ENCODE results near the gene USP44. TPM values are rescaled to one million over a fixed set of nuclear protein-coding genes. Genes with fewer than 3 reads are reported as not detected.

USP44 gene
- total and polyA plus RNA-seq, 9 donors, result 0.75 to 4.7 (median 3.3) TPM

DNA sequence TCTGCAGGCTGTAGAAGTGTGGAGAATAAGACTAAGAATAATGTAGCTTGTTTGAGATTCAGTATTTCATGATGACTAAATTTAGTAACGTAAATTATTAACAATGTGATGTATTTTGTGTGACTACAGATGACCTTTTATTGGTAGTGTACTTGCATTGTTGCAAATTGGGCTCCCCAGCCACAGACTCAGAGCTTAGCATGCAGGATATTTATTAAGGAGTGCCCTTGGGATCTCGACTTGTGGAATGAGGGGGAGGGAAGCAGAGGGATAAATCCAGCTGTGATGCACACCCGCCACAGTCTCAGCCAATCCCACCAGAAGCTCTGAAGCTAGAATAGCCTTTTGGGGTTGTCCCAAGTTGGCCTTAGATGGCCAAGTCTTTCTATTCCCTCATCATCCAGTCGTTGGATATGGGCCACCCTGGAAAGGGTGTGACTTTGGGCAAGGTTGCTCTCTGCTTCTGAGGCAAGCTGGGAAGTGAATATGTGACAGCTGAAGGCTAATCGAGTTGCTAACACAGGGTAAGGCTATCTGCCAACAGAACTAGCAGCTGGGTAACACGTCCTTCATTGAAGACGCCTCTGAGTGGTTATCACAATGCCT is 42.1 kb upstream of the USP44 start:
- Histone ChIP-seq H3K27me3 (no peaks in the 10 kb centered on the region), H3K4me3 (no peak overlapping the region), H3K4me1 (ENCODE audit: insufficient read depth) (peaks cover 6% of the 10 kb centered on the region), H3K36me3 (no peaks in the 10 kb centered on the region), H3K27ac (peak overlapping the region in 1 of 2 donors; percentile 42), H3K9me3 (no peaks in the 10 kb centered on the region)
- no peak for TF ChIP-seq POLR2A (IDR thresholded peaks at IDR 0.05)
- no peak for TF ChIP-seq EP300 (IDR thresholded peaks at IDR 0.05)
- TF ChIP-seq, protein P1, sequence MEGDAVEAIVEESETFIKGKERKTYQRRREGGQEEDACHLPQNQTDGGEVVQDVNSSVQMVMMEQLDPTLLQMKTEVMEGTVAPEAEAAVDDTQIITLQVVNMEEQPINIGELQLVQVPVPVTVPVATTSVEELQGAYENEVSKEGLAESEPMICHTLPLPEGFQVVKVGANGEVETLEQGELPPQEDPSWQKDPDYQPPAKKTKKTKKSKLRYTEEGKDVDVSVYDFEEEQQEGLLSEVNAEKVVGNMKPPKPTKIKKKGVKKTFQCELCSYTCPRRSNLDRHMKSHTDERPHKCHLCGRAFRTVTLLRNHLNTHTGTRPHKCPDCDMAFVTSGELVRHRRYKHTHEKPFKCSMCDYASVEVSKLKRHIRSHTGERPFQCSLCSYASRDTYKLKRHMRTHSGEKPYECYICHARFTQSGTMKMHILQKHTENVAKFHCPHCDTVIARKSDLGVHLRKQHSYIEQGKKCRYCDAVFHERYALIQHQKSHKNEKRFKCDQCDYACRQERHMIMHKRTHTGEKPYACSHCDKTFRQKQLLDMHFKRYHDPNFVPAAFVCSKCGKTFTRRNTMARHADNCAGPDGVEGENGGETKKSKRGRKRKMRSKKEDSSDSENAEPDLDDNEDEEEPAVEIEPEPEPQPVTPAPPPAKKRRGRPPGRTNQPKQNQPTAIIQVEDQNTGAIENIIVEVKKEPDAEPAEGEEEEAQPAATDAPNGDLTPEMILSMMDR (IDR thresholded peaks at IDR 0.05), result no peak
- intact Hi-C loops (cut with DNase I), result no loop called here
- DNase-seq, result peak in 4 of 5 donors; percentile 39 to 62 (median 44)
- 3 to 11% (median 6%) methylated on average over 7 of the region's 7 CpGs for WGBS, 3 donors

GRCh38 chr12:95591731-95592130 is 40.5 kb upstream of the USP44 start:
- TF ChIP-seq, protein P1 (IDR thresholded peaks at IDR 0.05), result no peak
- TF ChIP-seq EP300 (IDR thresholded peaks at IDR 0.05) (no peak), POLR2A (IDR thresholded peaks at IDR 0.05) (no peak)
- intact Hi-C loops (cut with DNase I), result no loop called here
- Histone ChIP-seq H3K27ac (no peak overlapping the region), H3K4me3 (no peak overlapping the region), H3K36me3 (no peaks in the 10 kb centered on the region), H3K27me3 (no peaks in the 10 kb centered on the region), H3K4me1 (ENCODE audit: insufficient read depth) (peaks cover 6% of the 10 kb centered on the region), H3K9me3 (no peaks in the 10 kb centered on the region)
- 71 to 77% (median 75%) methylated on average over 2 of the region's 2 CpGs for WGBS, 3 donors
- DNase-seq, result no peak

DNA sequence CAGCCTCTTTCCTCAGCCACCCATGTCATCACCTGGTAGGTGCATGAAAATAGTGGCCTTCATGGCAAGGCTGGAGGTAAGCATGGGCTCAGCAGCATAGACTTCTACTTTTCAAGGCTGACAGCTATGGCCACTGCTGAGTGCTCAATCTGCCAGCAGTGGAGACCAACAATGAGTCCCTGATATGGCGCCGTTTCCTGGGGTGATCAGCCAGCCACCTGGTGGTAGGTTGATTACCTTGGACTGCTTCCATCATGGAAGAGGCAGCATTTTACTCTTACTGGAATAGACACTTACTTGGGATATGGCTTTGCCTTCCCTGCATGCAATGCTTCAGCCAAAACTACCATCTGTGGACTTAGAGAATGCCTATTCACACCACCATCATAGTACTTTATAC is 39.5 kb upstream of the USP44 start:
- 93 to 98% (median 97%) methylated on average over 2 of the region's 2 CpGs for WGBS, 3 donors
- Histone ChIP-seq H3K4me1 (ENCODE audit: insufficient read depth) (peaks cover 6% of the 10 kb centered on the region), H3K36me3 (no peaks in the 10 kb centered on the region), H3K27ac (no peak overlapping the region), H3K9me3 (no peaks in the 10 kb centered on the region), H3K27me3 (no peaks in the 10 kb centered on the region), H3K4me3 (no peak overlapping the region)
- DNase-seq, result no peak
- intact Hi-C loops (cut with DNase I), result no loop called here
- TF ChIP-seq EP300 (IDR thresholded peaks at IDR 0.05) (no peak), POLR2A (IDR thresholded peaks at IDR 0.05) (no peak)
- TF ChIP-seq, protein P1 (IDR thresholded peaks at IDR 0.05), result no peak

DNA sequence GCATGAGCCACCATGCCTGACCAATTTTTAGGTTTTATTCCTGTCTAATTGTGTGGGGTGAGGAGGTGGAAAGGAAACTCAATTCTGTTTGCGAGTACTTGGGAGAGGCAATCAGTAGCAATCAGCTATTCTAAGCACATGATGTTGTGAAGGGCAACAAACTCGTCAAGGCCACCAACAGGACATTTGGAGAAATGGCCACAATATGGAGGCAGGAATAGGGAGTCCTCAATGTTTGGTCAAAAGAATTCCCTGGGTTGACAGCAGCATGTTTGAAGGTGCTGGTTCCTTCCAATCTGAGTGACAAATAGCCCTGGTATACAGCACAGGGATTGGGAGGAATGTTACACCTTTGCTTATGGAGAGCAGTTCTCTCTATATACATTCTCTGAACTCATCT is 32.7 kb upstream of the USP44 start:
- no peak overlapping the region for H3K27ac ChIP-seq
- intact Hi-C loops (cut with DNase I), result loop anchor here in 3 of 4 donors (2.0 to 10.0 kb wide), 3 partner anchors 231 to 411 kb away; partner anchors contain the start of gene HAL (in 1 of the 3)

More for the DNA sequence above, 32.7 kb upstream of the USP44 start:
- Histone ChIP-seq H3K4me1 (ENCODE audit: insufficient read depth) (no peaks in the 10 kb centered on the region), H3K9me3 (no peaks in the 10 kb centered on the region), H3K4me3 (no peak overlapping the region), H3K36me3 (no peaks in the 10 kb centered on the region), H3K27me3 (no peaks in the 10 kb centered on the region)
- TF ChIP-seq, protein P1 (IDR thresholded peaks at IDR 0.05), result no peak
- TF ChIP-seq POLR2A (IDR thresholded peaks at IDR 0.05) (no peak), EP300 (IDR thresholded peaks at IDR 0.05) (no peak)
- 88 to 92% (median 89%) methylated on average over 2 of the region's 2 CpGs for WGBS, 3 donors
- no peak for DNase-seq
